GM19452 (cell line): ENCODE data around the gene ATP6V0B.

Experiments
- ATAC-seq: cut with Tn5 transposase; IDR thresholded peaks from one replicate; pipeline ENCODE4 v1.9.1; 2021; ENCODE audit not compliant: unreplicated experiment

The ATP6V0B gene

DNA sequence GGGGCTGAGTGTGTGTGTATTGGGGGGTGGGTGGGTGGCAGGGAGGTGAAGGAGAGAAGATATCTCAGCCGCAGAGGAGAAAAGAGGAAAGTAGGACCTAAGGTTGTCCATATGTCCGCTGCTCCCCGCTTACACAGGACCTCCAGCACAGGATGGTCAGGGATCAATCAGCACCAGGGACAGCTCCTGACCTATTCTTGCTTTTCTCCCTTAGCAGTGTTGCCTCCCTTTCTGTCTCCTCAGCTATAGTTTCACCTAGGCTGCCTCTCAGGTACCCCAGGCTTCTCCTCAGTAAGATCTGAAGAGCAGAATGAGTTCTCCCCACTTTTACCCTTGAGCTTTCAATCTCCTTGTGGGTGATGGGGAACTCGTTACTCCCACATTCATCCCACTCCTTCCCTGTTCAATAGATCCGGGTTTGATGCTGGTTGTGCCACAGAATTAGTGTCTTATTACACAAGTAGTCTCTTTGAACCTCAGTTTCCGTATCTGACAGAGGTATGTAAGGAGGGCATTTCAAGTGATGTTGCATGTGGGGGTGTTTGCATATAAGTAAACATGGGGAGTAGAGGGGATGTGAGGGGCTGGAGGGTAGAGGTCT lies 6.3 kb upstream of the ATP6V0B start:
- ATAC-seq, result no peak

DNA sequence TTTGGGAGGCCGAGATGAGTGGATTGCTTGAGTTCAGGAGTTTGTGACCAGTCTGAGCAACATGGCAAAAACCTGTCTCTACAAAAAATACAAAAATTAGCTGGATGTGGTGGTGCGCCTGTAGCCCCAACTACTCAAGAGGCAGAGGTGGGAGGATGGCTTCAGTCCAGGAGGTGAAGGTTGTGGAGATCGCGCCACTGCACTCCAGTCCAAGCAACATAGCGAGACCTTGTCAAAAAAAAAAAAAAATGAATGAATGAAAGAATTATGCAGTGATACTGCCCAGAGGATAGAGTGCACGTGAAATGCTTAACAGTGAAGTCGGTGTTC lies 5.4 kb upstream of the ATP6V0B start:
- ATAC-seq, result no peak

GRCh38 chr1:43969746-43970466 lies 4.9 kb upstream of the ATP6V0B start, which contains the start of gene DPH2:
Gene DPH2 (plus strand): TSS chr1:43970010. CDS start chr1:43970176, 166 bp downstream.
- ATAC-seq, result peak; percentile 81

DNA sequence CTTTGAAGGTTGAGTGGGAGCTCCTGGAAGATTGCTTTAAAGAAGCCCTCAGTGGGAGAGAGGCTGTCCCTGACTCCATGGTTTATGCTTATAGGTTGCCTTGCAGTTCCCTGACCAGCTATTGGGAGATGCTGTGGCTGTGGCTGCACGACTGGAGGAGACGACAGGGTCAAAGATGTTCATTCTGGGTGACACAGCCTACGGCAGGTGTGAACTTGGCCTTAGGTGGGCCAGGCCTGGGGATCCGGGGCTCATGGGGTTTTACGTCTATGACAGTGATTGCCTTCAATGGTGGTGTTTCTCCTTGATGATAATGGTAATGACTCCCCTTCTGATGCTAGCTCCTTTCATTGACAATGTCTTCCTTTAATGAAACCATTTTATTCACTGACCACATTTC lies 4.3 kb upstream of the ATP6V0B start:
- no peak for ATAC-seq

GRCh38 chr1:43970911-43971310 lies 3.8 kb upstream of the ATP6V0B start:
- ATAC-seq, result no peak

DNA sequence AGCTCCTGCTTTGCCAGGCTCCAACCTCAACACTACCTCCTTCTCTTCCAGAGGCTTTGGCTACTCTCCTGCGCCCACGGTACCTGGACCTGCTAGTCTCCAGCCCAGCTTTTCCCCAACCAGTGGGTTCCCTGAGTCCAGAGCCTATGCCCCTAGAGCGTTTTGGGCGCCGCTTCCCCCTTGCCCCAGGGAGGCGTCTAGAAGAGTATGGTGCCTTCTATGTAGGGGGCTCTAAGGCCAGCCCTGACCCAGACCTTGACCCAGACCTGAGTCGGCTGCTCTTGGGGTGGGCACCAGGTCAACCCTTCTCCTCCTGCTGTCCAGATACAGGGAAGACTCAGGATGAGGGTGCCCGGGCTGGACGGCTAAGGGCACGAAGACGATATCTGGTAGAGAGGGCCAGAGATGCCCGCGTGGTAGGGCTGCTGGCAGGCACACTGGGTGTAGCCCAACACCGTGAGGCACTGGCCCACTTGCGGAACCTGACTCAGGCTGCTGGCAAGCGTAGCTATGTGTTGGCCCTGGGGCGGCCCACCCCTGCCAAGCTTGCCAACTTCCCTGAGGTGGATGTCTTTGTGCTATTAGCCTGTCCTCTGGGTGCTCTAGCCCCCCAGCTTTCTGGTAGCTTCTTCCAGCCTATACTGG lies 3.3 kb upstream of the ATP6V0B start:
- ATAC-seq, result no peak

DNA sequence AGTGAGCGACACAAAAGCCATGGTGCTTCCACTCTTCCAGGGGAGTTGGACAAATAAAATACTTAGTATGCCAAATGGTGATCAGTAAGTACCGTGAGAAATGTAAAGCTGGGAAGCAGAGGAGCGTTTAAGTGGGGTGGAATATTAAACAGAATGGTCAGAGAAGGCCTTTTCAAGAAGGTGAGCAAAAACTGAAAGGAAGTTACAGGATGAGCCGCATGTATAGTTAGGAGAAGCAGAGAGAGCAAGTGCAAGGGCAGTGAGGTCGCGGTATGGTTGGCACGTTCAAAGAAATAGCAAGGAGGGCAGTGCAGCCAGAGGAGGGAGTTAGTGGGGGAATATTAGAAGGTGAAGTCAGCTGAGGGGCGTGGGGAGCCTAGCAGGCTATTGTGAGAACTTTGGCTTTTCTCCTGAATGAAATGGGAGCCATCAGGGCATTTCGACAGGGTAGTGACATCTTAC lies 748 bp upstream of the ATP6V0B start:
- ATAC-seq, result no peak

- ATAC-seq, result no peak
Measured at GRCh38 chr1:43975249-43975961, 645 bp downstream of the ATP6V0B start.

GRCh38 chr1:43976045-43976444 lies 1.3 kb downstream of the ATP6V0B start:
- no peak for ATAC-seq

GRCh38 chr1:43976890-43977289 lies 2.1 kb downstream of the ATP6V0B start:
- ATAC-seq, result no peak

- no peak for ATAC-seq
Measured at GRCh38 chr1:43977376-43978263, 2.9 kb downstream of the ATP6V0B start.

GRCh38 chr1:43978264-43978550 lies 3.4 kb downstream of the ATP6V0B start:
- ATAC-seq, result no peak

- ATAC-seq, result no peak
Measured at GRCh38 chr1:43978551-43979260, 3.9 kb downstream of the ATP6V0B start, which contains the start of gene B4GALT2. Gene B4GALT2 (plus strand): TSS chr1:43979210. CDS start chr1:43981161, 1,951 bp downstream.

DNA sequence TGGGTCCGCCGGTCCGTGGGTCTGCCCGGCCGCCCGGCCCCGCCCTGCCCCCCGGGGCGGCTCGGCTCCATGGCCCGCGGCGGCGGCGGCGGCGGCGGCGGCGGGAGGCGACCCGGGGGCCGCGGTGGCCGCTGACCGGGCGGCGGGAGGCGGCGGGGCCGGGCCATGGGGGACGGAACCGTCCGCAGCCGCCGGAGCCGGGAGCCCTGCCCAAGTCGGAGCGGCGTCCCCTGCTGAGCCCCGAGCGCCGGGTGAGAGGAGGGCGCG lies 4.4 kb downstream of the ATP6V0B start:
- no peak for ATAC-seq

GRCh38 chr1:43979528-43980254 lies 4.9 kb downstream of the ATP6V0B start:
- no peak for ATAC-seq

DNA sequence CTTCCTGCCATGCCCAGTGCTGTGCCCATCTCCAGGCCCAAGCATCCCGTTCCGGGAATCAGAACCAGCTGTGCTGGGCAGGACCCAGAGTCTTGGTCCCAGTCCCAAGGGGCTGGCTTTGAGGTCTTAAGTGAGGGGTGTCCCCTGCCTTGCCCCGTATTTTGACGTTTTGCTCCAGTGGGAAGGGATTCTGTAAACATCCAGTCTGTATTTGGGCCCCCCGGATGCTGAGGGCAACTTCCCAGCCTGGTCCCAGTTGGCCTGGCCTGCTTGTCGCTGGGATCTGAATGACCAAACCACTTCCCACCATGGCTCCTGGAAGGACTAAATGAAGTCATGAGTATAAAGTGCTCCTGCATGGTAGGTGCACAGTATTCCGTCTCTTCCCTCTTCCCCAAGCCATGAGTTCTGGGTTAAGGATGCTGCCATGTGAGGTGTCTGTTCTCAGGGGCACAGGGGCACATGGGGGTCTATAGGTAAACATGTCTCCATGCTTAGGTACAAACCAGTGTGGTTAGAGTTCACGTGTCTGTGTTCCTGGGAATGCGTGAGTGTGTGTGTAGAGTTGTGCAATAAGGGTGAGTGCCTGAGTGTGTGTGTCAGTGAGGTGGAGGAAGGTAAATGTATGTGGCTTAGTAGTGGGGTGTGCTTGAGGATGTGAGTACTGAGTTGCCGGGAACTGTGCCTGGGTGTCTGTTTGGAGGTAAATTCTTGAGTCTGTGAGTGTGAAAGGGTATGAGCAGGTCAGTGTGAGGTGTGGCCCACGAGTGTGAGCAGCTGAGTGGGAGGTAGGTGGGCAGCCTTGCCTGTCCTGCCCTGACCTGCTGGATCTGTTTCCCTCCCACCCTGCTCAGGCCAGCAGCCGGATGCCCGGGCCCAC lies 5.7 kb downstream of the ATP6V0B start:
- ATAC-seq, result no peak

DNA sequence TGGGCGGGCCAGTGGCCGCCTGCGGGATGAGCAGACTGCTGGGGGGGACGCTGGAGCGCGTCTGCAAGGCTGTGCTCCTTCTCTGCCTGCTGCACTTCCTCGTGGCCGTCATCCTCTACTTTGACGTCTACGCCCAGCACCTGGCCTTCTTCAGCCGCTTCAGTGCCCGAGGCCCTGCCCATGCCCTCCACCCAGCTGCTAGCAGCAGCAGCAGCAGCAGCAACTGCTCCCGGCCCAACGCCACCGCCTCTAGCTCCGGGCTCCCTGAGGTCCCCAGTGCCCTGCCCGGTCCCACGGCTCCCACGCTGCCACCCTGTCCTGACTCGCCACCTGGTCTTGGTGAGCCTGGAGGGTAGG lies 6.4 kb downstream of the ATP6V0B start:
- ATAC-seq, result no peak

DNA sequence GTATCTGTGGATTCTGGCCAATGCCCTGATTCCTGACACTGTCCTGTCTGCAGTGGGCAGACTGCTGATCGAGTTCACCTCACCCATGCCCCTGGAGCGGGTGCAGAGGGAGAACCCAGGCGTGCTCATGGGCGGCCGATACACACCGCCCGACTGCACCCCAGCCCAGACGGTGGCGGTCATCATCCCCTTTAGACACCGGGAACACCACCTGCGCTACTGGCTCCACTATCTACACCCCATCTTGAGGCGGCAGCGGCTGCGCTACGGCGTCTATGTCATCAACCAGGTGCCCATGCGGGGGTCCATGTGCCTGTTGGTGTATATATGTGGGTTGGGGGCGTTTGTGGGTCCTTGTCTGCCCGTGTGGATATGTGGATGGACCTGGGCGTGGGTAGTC lies 6.9 kb downstream of the ATP6V0B start:
- no peak for ATAC-seq

DNA sequence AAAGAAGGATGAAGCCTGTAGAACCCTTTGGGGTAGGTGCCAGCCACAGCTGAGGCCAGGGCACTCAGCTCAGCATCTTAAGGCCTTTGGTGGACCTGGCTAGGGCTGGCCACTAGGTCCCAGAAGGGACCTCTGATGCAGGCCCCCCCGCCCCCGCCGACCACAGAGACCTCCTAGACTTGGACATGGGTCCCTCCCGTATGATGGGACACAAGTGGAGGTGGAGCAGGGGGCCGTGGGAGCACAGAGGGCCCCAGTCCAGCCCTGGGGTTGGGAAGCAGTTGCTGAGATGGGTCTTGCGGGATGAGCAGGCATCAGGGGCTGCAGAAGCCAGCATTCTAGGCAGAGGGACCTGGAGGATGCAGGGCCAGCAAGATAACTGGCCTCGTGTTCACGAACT lies 7.5 kb downstream of the ATP6V0B start:
- ATAC-seq, result no peak
